A549 (cell line): ENCODE results near the gene PTPN4.

ENCODE experiments used
- CTCF ChIP-seq: fragments of >200 bp; sonication (Bioruptor Twin); formaldehyde crosslinking; IDR thresholded peaks from 3 replicates; pipeline ENCODE4 v1.5.1; 2016
- RAD21 ChIP-seq, 2 experiments: fragments of >200 bp in 1 of 2; sonication (Bioruptor Twin) in 1 of 2; formaldehyde crosslinking in 1 of 2; IDR thresholded peaks in 1 of 2; conservative IDR thresholded peaks in 1 of 2; 2 replicates in 1 of 2; 3 replicates in 1 of 2; pipeline ENCODE4 v1.6.1; 2012 to 2018; ENCODE audit warnings: inconsistent platforms in 1 of 2

DNA sequence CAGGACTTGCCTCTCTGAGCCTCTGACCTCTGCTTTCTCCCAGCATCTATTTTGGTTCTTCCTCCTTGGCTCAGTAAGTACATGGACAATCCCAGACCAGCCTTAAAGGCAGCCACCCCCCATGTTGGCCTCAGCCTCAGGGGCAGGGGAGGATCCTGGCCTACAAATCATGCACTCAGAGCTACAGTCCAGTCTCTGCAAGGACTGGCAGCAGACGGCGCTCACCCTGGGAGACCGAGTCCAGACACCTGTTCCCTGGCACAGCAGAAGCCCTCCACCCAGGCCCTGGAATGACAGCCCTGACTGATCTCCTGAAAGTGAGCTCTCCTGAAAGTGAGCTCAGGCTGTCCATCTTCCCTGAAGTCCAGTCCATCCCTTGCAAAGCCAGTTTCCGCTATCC is 25.7 kb upstream of the PTPN4 start:
- no peak for TF ChIP-seq CTCF
- no peak for TF ChIP-seq RAD21 (conservative IDR thresholded peaks at IDR 0.05 in 1 of 2, IDR thresholded peaks at IDR 0.05 in 1 of 2)
